ENCODE data around the gene DMRTC2. TPM values are rescaled to one million over a fixed set of nuclear protein-coding genes. Genes with fewer than 3 reads are reported as not detected.

DMRTC2 gene
- total RNA-seq, 4 donors from 2014 or later, result not detected

DNA sequence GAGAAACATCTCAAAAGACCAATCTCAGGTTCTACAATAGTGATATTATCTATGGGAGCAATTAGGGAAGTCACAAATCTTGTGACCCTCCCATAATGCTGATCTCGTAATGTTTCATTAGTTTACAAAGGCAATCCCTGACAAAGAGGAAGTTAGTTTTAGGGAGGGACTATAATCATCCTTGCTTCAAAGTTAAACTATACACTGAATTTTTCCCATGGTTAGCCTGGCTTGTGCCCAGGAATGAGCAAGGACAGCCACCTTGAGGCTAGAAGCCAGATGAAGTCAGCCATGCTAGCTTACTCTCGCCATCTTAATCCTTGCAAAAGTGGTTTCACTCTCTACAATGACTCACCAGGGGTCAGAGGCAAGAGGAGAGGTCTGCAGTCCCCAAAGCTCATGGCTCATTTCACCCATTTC lies 43.0 kb upstream of the DMRTC2 start:
- H3K27ac ChIP-seq, result no peak overlapping the region

DNA sequence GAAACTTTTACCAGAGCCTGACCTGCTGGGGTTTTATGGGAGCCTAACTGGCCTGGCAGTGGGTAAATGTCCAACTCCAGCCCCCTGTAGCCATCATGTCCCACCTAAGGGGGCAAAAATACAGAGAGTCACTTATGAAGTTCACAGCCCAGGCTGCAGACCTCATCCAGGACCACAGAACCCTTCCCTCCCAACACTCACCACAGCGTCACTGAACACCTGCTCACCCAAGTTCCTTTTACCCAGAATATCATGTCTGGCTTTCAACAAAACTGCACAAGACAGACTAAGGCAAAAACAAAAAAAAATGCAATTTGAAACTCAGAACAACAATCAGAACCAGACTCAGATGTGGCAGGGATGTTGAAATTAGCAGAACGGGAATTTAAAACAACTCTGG lies 42.1 kb upstream of the DMRTC2 start:
- 81 to 82% methylated on average over 2 of the region's 2 CpGs for WGBS, 2 donors
- Histone ChIP-seq H3K27ac (no peak overlapping the region), H3K4me3 (no peak overlapping the region), H3K9me3 (peaks cover 0 to 8% (median 0%) of the 10 kb centered on the region in 4 donors), H3K4me1 (peaks cover 0 to 7% (median 0%) of the 10 kb centered on the region in 4 donors), H3K36me3 (no peaks in the 10 kb centered on the region), H3K27me3 (no peaks in the 10 kb centered on the region)
- no peak for TF ChIP-seq EP300 (IDR thresholded peaks at IDR 0.05)
- TF ChIP-seq, protein P1, sequence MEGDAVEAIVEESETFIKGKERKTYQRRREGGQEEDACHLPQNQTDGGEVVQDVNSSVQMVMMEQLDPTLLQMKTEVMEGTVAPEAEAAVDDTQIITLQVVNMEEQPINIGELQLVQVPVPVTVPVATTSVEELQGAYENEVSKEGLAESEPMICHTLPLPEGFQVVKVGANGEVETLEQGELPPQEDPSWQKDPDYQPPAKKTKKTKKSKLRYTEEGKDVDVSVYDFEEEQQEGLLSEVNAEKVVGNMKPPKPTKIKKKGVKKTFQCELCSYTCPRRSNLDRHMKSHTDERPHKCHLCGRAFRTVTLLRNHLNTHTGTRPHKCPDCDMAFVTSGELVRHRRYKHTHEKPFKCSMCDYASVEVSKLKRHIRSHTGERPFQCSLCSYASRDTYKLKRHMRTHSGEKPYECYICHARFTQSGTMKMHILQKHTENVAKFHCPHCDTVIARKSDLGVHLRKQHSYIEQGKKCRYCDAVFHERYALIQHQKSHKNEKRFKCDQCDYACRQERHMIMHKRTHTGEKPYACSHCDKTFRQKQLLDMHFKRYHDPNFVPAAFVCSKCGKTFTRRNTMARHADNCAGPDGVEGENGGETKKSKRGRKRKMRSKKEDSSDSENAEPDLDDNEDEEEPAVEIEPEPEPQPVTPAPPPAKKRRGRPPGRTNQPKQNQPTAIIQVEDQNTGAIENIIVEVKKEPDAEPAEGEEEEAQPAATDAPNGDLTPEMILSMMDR (IDR thresholded peaks at IDR 0.05), result no peak
- TF ChIP-seq POLR2A (IDR thresholded peaks at IDR 0.05), result no peak
- no peak for DNase-seq (ENCODE audit: low spot score in 2 of 2)

More for the DNA sequence above, 43.0 kb upstream of the DMRTC2 start:
- no peaks in the 10 kb centered on the region for H3K27me3 ChIP-seq
- DNase-seq (ENCODE audit: low spot score in 2 of 2), result peak in 1 of 2 donors; percentile 30
- WGBS, 2 donors, result 39 to 49% methylated on average over 2 of the region's 2 CpGs
- H3K36me3 ChIP-seq, result no peaks in the 10 kb centered on the region
- no peak overlapping the region for H3K4me3 ChIP-seq
- peak in 1 of 2 donors; percentile 47 for TF ChIP-seq EP300 (IDR thresholded peaks at IDR 0.05)
- TF ChIP-seq, protein P1 (IDR thresholded peaks at IDR 0.05), result no peak
- TF ChIP-seq POLR2A (IDR thresholded peaks at IDR 0.05), result no peak
- H3K9me3 ChIP-seq, result peaks cover 0 to 8% (median 0%) of the 10 kb centered on the region in 4 donors
- H3K4me1 ChIP-seq, result peaks cover 0 to 7% (median 0%) of the 10 kb centered on the region in 4 donors

DNA sequence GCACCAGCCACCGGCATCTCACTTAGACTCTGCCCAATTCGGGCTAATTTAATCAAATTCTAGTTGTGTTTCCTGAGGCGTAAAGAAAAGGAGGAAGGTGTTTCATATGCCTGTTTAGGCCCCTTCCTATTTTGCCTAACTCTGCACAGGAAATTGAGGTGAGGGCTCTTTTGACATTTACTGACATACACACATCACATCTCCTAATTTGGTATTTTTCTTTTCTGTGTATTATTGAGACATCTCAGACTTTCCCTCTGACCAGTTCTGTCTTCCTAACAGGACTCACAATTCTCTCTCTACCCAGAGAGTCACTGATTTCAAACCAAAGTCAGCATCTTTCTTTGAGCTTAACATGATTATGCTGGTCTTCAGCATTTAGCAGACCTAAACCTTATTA lies 40.5 kb upstream of the DMRTC2 start:
- H3K9me3 ChIP-seq, result peaks cover 0 to 8% (median 0%) of the 10 kb centered on the region in 4 donors
- DNase-seq (ENCODE audit: low spot score in 2 of 2), result no peak
- peaks cover 0 to 7% (median 0%) of the 10 kb centered on the region in 4 donors for H3K4me1 ChIP-seq
- no peak overlapping the region for H3K4me3 ChIP-seq
- no peak overlapping the region for H3K27ac ChIP-seq
- 78 to 81% methylated on average over 3 of the region's 3 CpGs for WGBS, 2 donors
- no peaks in the 10 kb centered on the region for H3K27me3 ChIP-seq
- H3K36me3 ChIP-seq, result no peaks in the 10 kb centered on the region
- TF ChIP-seq POLR2A (IDR thresholded peaks at IDR 0.05), result no peak
- TF ChIP-seq EP300 (IDR thresholded peaks at IDR 0.05), result no peak
- TF ChIP-seq, protein P1 (IDR thresholded peaks at IDR 0.05), result no peak

DNA sequence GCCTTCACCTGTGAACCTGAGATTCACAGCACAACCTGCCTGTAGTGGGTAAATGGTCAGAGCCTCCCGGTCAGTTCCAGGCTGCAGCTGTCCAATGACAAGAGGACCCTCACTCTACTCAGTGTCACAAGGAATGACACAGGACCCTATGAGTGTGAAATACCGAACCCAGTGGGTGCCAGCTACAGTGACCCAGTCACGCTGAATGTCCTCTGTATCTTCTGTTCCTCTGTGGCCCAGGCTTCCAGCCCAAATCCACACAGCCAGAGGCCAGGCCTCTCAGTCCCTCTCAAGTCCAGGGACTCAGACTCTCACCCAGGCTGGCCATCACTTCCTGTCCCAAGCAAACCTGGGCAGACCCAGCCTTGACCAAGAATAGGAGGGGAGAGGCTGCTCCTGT lies 37.7 kb upstream of the DMRTC2 start:
- DNase-seq (ENCODE audit: low spot score in 2 of 2), result no peak
- TF ChIP-seq EP300 (IDR thresholded peaks at IDR 0.05) (no peak), POLR2A (IDR thresholded peaks at IDR 0.05) (no peak)
- TF ChIP-seq, protein P1 (IDR thresholded peaks at IDR 0.05), result no peak
- no peaks in the 10 kb centered on the region for H3K9me3 ChIP-seq
- H3K4me3 ChIP-seq, result no peak overlapping the region
- WGBS, 2 donors, result 80 to 81% methylated on average over 3 of the region's 3 CpGs
- H3K27ac ChIP-seq, result no peak overlapping the region
- no peaks in the 10 kb centered on the region for H3K27me3 ChIP-seq
- no peaks in the 10 kb centered on the region for H3K36me3 ChIP-seq
- peaks cover 0 to 4% (median 0%) of the 10 kb centered on the region in 4 donors for H3K4me1 ChIP-seq

DNA sequence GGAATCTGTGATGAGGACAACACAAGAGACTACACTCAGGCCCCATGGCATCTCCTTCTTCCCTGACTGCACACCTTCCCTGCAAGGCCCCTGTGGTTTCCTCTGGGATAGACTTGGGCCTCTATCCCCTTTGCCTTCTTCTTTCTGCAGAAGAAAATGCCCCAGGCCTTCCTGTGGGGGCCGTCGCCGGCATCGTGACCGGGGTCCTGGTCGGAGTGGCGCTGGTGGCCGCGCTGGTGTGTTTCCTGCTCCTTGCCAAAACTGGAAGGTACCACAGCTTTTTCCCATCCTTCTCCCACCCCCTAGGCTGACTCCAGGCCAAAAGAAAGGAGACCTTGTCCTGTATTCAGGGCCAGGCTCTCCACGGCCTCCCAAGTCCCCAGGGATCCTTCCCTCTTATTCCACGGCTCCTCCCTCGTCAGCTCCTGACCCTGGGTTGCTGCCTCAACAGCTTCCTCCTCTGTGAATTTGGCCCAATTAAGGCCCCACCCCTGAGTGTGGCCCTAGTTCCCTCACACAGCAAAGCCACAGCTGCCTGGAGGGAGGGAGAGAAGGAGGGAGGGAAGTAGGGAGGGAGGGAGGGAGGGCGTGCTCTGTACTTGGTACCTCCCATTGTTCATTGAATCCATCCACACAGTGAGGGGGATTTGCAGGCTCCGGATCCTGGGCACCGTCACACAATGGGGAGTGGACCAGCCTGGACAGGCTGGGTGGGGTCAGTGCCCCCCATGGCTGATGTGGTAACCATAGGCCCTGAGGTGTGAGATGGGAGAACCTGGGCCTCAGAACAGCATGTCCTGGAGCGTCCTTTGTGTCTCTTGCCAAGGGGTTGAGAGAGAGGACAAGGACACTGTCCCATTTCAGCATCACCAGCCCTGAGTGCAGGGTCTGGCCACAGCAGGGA lies 35.9 kb upstream of the DMRTC2 start:
- no peaks in the 10 kb centered on the region for H3K36me3 ChIP-seq
- H3K4me1 ChIP-seq, result no peaks in the 10 kb centered on the region
- no peak overlapping the region for H3K27ac ChIP-seq
- H3K27me3 ChIP-seq, result no peaks in the 10 kb centered on the region
- TF ChIP-seq POLR2A (IDR thresholded peaks at IDR 0.05) (no peak), EP300 (IDR thresholded peaks at IDR 0.05) (no peak)
- TF ChIP-seq, protein P1 (IDR thresholded peaks at IDR 0.05), result no peak
- H3K9me3 ChIP-seq, result no peaks in the 10 kb centered on the region
- 59 to 68% methylated on average over 13 to 16 of the region's 16 CpGs for WGBS, 2 donors
- DNase-seq (ENCODE audit: low spot score in 2 of 2), result peak in 1 of 2 donors; percentile 14
- no peak overlapping the region for H3K4me3 ChIP-seq

All from tibial nerve (tissue), 4 donors.